AG10803 (cell line): ENCODE measurements around the gene SH3PXD2A.

Experiments
- DNase-seq: peaks from one replicate; pipeline ENCODE4 v3.0.0; 2010; ENCODE audit warnings: low read depth
- H3K4me3 ChIP-seq: 2 replicates; pipeline ENCODE4 v1.5.1; 2011; ENCODE audit warnings: mild to moderate bottlenecking, low read length, control low read depth
- CTCF ChIP-seq: conservative IDR thresholded peaks from 2 replicates; pipeline ENCODE4 v1.5.1; 2011; ENCODE audit warnings: mild to moderate bottlenecking, low read length, control low read depth, inconsistent platforms

The SH3PXD2A gene

GRCh38 chr10:103854265-103854685 is 1.1 kb downstream of the SH3PXD2A start:
- peak; percentile 26 for TF ChIP-seq CTCF
- H3K4me3 ChIP-seq = peak overlapping the region; percentile 81
- peak; percentile 26 for DNase-seq

- peak; percentile 20 for DNase-seq
- TF ChIP-seq CTCF = no peak
- H3K4me3 ChIP-seq = peak overlapping the region; percentile 81
Observed at GRCh38 chr10:103853428-103854264, 1.7 kb downstream of the SH3PXD2A start.

GRCh38 chr10:103852856-103853255 is 2.5 kb downstream of the SH3PXD2A start:
- no peak overlapping the region for H3K4me3 ChIP-seq
- no peak for TF ChIP-seq CTCF
- peak; percentile 87 for DNase-seq

GRCh38 chr10:103852189-103852711 is 3.1 kb downstream of the SH3PXD2A start:
- peak overlapping the region; percentile 23 for H3K4me3 ChIP-seq
- DNase-seq = peak; percentile 92
- no peak for TF ChIP-seq CTCF

GRCh38 chr10:103851261-103851660 is 4.1 kb downstream of the SH3PXD2A start:
- H3K4me3 ChIP-seq = no peak overlapping the region
- TF ChIP-seq CTCF = no peak
- no peak for DNase-seq

- no peak for TF ChIP-seq CTCF
- H3K4me3 ChIP-seq = peak overlapping the region; percentile 44
Observed at GRCh38 chr10:103850572-103850895, 4.8 kb downstream of the SH3PXD2A start.

More at GRCh38 chr10:103850572-103850895, 4.8 kb downstream of the SH3PXD2A start:
- DNase-seq = no peak
